ENCODE measurements around the gene TMEM38A.
"Not testable (repeated sequence)": the region's sequence is repeated elsewhere in the genome, so short reads cannot be mapped to it uniquely, and the experiment has no call there.

TMEM38A gene

GRCh38 chr19:16676101-16676798 lies 15.3 kb downstream of the TMEM38A start:
- DNase-seq (ENCODE audit: low read depth in 2 of 2), result no peak

DNA sequence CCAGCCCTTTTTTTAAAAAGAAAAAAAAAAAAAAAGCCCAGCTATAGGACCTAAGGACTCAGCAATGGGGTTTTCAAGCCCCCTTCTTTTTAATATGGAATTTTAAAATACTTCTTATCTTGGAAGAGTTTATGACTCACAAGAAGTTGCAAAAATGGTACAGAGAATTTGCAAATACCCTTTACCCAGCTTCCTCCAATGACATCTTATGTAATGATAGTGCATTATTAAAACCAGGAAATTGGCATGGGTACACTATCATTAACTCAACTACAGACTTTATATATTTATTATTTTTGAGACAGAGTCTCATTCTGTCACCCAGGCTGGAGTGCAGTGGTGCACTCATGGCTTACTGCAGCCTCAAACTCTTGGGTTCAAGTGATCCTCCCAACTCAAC lies 16.1 kb downstream of the TMEM38A start:
- DNase-seq (ENCODE audit: low read depth in 2 of 2), result no peak

DNA sequence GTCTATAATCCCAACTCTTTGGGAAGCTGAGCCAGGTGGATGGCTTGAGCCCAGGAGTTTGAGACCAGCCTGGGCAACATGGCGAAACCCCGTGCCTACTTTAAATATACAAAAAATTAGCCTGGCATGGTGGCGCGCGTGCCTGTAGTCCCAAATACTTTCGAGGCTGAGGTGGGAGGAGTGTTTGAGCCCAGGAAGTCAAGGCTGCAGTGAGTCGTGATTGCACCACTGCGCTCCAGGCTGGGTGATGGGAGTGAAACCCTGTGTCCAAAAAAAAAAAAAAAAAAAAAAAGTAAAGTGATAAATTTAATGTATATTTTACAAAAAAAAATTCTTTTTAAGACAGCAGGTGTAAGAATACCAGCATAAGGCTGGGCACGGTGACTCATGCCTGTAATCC lies 17.6 kb downstream of the TMEM38A start:
- no peak for DNase-seq (ENCODE audit: low read depth in 2 of 2)

- no peak for DNase-seq (ENCODE audit: low read depth in 2 of 2)
Observed at GRCh38 chr19:16679811-16680210, 18.9 kb downstream of the TMEM38A start.

DNA sequence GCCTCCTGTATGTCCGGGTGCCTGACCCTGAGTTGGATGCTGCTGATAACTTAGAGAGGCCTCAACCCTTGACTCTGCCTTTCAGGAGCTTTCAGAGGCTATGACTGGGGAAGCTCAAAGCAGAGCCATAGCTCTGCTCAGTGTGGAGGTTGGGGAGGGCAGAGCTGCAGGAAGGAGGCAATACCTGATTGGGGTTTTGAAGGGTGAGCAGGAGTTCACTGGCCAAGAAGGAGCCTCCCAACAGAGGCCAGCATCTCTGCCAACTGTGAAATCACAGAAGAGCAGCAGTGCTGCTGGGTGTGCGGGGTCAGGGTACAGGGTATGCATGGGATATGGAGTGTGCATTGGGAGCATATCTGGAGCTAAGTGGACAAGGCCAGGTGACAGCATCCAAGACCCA lies 21.6 kb downstream of the TMEM38A start:
- DNase-seq (ENCODE audit: low read depth in 2 of 2), result no peak

DNA sequence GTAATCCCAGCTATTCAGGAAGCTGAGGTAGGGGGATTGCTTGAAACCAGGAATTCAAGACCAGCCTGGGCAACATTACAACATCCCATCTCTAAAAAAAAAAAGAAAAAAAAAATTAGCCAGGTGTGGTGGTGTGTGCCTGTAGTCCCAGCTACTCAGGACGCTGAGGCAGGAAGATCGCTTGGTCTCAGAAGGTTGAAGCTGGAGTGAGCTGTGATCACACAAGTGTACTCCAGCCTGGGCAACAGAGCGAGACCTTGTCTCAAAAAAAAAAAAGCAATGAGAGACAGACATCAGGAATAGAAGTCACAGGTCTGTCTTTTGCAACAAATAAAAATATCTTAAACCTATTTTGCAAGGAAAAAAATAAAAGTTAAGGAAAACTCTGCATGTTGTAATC lies 23.3 kb downstream of the TMEM38A start:
- DNase-seq (ENCODE audit: low read depth in 2 of 2), result no peak

- no peak for DNase-seq (ENCODE audit: low read depth in 2 of 2)
Observed at GRCh38 chr19:16688084-16688483, 27.1 kb downstream of the TMEM38A start.

- DNase-seq (ENCODE audit: low read depth in 2 of 2), result no peak
Observed at GRCh38 chr19:16698914-16699313, 38.0 kb downstream of the TMEM38A start.

- no peak for DNase-seq (ENCODE audit: low read depth in 2 of 2)
Observed at GRCh38 chr19:16702123-16702522, 41.2 kb downstream of the TMEM38A start.

GRCh38 chr19:16703677-16704076 lies 42.7 kb downstream of the TMEM38A start:
- no peak for DNase-seq (ENCODE audit: low read depth in 2 of 2)

DNA sequence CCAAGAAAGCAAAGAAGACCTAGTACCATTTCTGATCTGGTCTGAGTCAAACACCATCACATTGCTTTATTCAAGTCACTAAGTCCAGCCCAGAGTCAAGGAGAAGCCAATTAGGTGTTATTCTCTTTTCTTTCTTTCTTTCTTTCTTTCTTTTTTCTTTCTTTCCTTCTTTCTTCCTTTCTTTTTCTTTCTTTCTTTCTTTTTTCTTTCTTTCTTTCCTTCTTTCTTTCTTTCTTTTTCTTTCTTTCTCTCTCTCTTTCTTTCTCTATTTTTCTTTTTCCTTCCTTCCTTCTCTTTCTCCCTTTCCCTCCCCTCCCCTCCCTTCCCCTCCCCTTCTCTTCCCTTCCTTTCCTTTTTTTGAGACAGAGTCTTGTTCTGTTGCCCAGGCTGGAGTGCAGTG lies 49.9 kb downstream of the TMEM38A start:
- DNase-seq (ENCODE audit: low read depth in 2 of 2), result not testable (repeated sequence)

DNA sequence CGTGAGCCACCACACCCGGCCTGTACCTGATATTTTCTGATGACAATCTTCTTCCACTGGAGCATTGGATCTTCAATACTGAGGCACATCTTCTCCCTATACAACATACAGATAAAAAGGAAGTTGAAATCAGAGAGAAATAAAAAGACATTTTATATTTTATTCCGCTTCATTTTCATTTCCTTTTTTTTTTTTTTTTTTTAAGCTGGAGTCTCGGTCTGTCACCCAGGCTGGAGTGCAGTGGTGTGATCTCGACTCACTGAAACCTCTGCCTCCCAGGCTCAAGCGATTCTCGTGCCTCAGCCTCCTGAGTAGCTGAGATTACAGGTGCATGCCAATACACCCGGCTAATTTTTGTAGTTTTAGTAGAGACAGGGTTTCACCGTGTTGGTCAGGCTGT lies 51.4 kb downstream of the TMEM38A start:
- DNase-seq (ENCODE audit: low read depth in 2 of 2), result not testable (repeated sequence)

GRCh38 chr19:16714702-16715287 lies 53.9 kb downstream of the TMEM38A start:
- peak; percentile 9 to 18 for DNase-seq (ENCODE audit: low read depth in 2 of 2)

DNA sequence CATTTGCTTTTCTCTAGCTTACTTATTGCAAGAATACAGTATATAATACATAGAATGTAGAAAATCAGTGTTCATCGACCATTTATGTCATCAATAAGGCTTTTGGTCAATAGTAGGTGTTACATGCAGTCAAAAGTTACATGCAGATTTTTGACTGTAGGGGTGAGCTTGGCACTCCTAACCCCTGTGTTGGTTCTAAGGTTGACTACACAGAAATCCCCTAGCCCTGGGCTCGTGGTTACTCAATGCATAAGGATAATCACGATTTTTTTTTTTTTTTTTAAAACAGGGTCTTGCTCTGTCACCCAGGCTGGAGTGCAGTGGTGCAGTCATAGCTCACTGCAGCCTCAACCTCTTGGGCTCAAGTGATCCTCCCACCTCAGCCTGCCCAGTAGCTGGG lies 54.7 kb downstream of the TMEM38A start:
- no peak for DNase-seq (ENCODE audit: low read depth in 2 of 2)

GRCh38 chr19:16721051-16721450 lies 60.1 kb downstream of the TMEM38A start:
- DNase-seq (ENCODE audit: low read depth in 2 of 2), result no peak

GRCh38 chr19:16722591-16722990 lies 61.7 kb downstream of the TMEM38A start:
- no peak for DNase-seq (ENCODE audit: low read depth in 2 of 2)

DNA sequence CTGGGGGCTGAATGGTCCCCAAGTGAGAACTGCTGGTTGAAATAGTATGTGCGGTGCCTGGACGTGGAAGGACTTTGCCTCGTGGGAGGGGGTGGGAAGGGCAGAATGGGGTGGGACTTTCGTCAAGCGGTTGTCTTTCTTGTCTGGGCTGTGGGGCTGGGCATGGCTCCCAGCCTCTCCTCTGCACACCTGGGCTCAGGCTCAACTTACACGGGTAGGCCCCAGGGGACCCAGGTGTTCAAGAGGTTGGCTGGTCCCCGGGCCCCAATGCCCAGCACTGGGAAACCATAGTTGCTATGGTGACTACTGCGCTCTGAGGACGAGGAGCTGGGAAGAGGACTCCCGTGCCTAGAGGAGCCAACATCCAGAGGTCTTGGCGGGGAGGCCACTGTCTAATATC lies 66.0 kb downstream of the TMEM38A start:
- DNase-seq (ENCODE audit: low read depth in 2 of 2), result no peak

GRCh38 chr19:16735650-16736266 lies 74.8 kb downstream of the TMEM38A start:
- DNase-seq (ENCODE audit: low read depth in 2 of 2), result not testable (repeated sequence)

GRCh38 chr19:16736709-16737108 lies 75.8 kb downstream of the TMEM38A start:
- no peak for DNase-seq (ENCODE audit: low read depth in 2 of 2)

DNA sequence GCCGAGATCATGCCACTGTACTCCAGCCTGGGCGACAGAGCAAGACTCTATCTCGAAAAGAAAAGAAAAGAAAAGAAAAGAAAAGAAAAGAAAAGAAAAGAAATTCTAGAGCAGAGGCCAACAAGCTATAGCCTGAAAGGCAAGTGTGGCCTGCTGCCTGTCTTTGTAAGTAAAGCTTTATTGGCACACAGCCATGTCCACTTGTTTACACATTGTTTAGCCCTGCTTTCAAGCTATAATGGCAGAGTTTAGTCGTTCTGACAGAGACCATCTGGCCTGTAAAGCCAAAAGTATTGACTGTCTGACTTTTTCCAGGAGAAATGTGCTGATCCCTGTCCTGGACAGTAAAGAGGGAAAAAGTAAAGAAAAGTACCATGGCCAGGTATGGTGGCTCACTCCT lies 77.0 kb downstream of the TMEM38A start:
- DNase-seq (ENCODE audit: low read depth in 2 of 2), result no peak

GRCh38 chr19:16739546-16739945 lies 78.6 kb downstream of the TMEM38A start:
- DNase-seq (ENCODE audit: low read depth in 2 of 2), result no peak
